ENCODE results near the gene RBM38. TPM values are rescaled to one million over a fixed set of nuclear protein-coding genes. Genes with fewer than 3 reads are reported as not detected.

The RBM38 gene
- total and polyA plus RNA-seq, 9 of the 15 experiments (the other 6 are each of a cell fraction or from before 2014, with no cell fraction given): 0.28 to 82.4 (median 33.2) TPM

GRCh38 chr20:57390604-57391438 lies at the start of gene RBM38 (continued):
- TF ChIP-seq BMI1 (IDR thresholded peaks at IDR 0.05; ENCODE audit: low read length) (no peak), L3MBTL2 (IDR thresholded peaks at IDR 0.05) (peak; percentile 57), ZNF354B (CRISPR knock-in tag; IDR thresholded peaks at IDR 0.05) (no peak), ZBTB26 (CRISPR knock-in tag; IDR thresholded peaks at IDR 0.05) (0 out of 2 replicates have a peak, but pooled peaks have one; percentile 25), GTF2B (IDR thresholded peaks at IDR 0.05; ENCODE audit: extremely low read depth, insufficient read length) (peak; percentile 41), BCL6 (CRISPR knock-in tag; IDR thresholded peaks at IDR 0.05) (no peak), RBFOX2 (IDR thresholded peaks at IDR 0.05; ENCODE audit: low read depth, low read length) (peak; percentile 36; the same call in 1 of the 2 replicates), POLR2A (conservative IDR thresholded peaks at IDR 0.05) (peak; percentile 76), ZNF124 (CRISPR knock-in tag; IDR thresholded peaks at IDR 0.05) (no peak), FOXA3 (CRISPR knock-in tag; conservative IDR thresholded peaks at IDR 0.05 in 1 of 2, IDR thresholded peaks at IDR 0.05 in 1 of 2) (peak in 1 of 2 experiments; percentile 52; a peak in 1 of 4 replicates), ZNF511 (CRISPR knock-in tag; IDR thresholded peaks at IDR 0.05) (no peak), CXXC5 (CRISPR knock-in tag; IDR thresholded peaks at IDR 0.05) (peak; percentile 63), ZBTB40 (IDR thresholded peaks at IDR 0.05) (0 out of 2 replicates have a peak, but pooled peaks have one; percentile 42), ZBTB40 (CRISPR knock-in tag; IDR thresholded peaks at IDR 0.05) (no peak)
